ENCODE data around the gene MED20.

The MED20 gene

GRCh38 chr6:41909727-41910126 is 11.2 kb downstream of the MED20 start:
- Histone ChIP-seq H2BK5ac (ENCODE audit: low read length) (no peak overlapping the region), H3K4me1 (ENCODE audit: control insufficient read depth in 2 of 2, insufficient read depth in 1 of 2, low read depth in 1 of 2, low read length in 2 of 2) (no peaks in the 10 kb centered on the region), H3K36me3 (replicated peaks in 1 of 2; ENCODE audit: control insufficient read depth in 2 of 2, insufficient read depth in 2 of 2, low read length in 2 of 2) (peaks cover 19 to 84% of the 10 kb centered on the region in 2 donors), H2AK5ac (ENCODE audit: low read depth, low read length) (no peak overlapping the region), H2BK15ac (ENCODE audit: low read length) (no peak overlapping the region), H3K4ac (ENCODE audit: low read length) (no peak overlapping the region), H3K4me3 (ENCODE audit: low read length in 2 of 2) (no peak overlapping the region), H3K27me3 (ENCODE audit: control insufficient read depth in 3 of 3, insufficient read depth in 3 of 3, low read depth in 1 of 3, low read length in 3 of 3) (no peaks in the 10 kb centered on the region), H2BK120ac (ENCODE audit: low read depth, low read length) (no peak overlapping the region), H3K9me3 (replicated peaks in 1 of 2; ENCODE audit: control insufficient read depth in 2 of 2, insufficient read depth in 1 of 2, low read depth in 1 of 2, low read length in 2 of 2) (no peaks in the 10 kb centered on the region), H3K79me1 (ENCODE audit: low read depth, low read length) (no peaks in the 10 kb centered on the region), H2BK12ac (ENCODE audit: low read length) (no peak overlapping the region), H2AFZ (ENCODE audit: low read length) (no peak overlapping the region), H4K8ac (ENCODE audit: low read depth, low read length) (no peak overlapping the region), H3K27ac (replicated peaks; ENCODE audit: low read length) (no peak overlapping the region), H3K9ac (ENCODE audit: low read depth, low read length, poor library complexity) (no peak overlapping the region), H3K18ac (ENCODE audit: low read length) (no peak overlapping the region), H3K4me2 (ENCODE audit: insufficient read depth, low read length, poor library complexity, severe bottlenecking) (no peak overlapping the region), H3K23ac (ENCODE audit: low read depth, low read length, poor library complexity) (no peak overlapping the region), H4K91ac (ENCODE audit: low read depth, low read length, poor library complexity) (no peak overlapping the region), H3K14ac (ENCODE audit: low read length) (no peak overlapping the region)
- WGBS, 2 donors (ENCODE audit: extremely low coverage in 2 of 2, insufficient read length in 2 of 2, insufficient replicate concordance in 1 of 2) = no CpG with 5 or more reads among the region's 1 CpG
- no peak for DNase-seq (ENCODE audit: low spot score)

GRCh38 chr6:41901882-41902519 is 18.9 kb downstream of the MED20 start:
- no peak overlapping the region for H2BK12ac ChIP-seq (ENCODE audit: low read length)
- H2AFZ ChIP-seq (ENCODE audit: low read length) = no peak overlapping the region
- no peak overlapping the region for H2AK5ac ChIP-seq (ENCODE audit: low read depth, low read length)
- H2BK120ac ChIP-seq (ENCODE audit: low read depth, low read length) = no peak overlapping the region
- no peaks in the 10 kb centered on the region for H3K27me3 ChIP-seq (ENCODE audit: control insufficient read depth in 3 of 3, insufficient read depth in 3 of 3, low read depth in 1 of 3, low read length in 3 of 3)
- no peaks in the 10 kb centered on the region for H3K9me3 ChIP-seq (replicated peaks in 1 of 2; ENCODE audit: control insufficient read depth in 2 of 2, insufficient read depth in 1 of 2, low read depth in 1 of 2, low read length in 2 of 2)
- H3K14ac ChIP-seq (ENCODE audit: low read length) = no peak overlapping the region
- no peak overlapping the region for H4K91ac ChIP-seq (ENCODE audit: low read depth, low read length, poor library complexity)
- no peak overlapping the region for H3K27ac ChIP-seq (replicated peaks; ENCODE audit: low read length)
- H2BK5ac ChIP-seq (ENCODE audit: low read length) = no peak overlapping the region
- no peak overlapping the region for H4K8ac ChIP-seq (ENCODE audit: low read depth, low read length)
- no peak overlapping the region for H3K4ac ChIP-seq (ENCODE audit: low read length)
- no peak for DNase-seq (ENCODE audit: low spot score)
- no peak overlapping the region for H3K4me3 ChIP-seq (ENCODE audit: low read length in 2 of 2)
- no peaks in the 10 kb centered on the region for H3K4me1 ChIP-seq (ENCODE audit: control insufficient read depth in 2 of 2, insufficient read depth in 1 of 2, low read depth in 1 of 2, low read length in 2 of 2)
- H3K79me1 ChIP-seq (ENCODE audit: low read depth, low read length) = no peaks in the 10 kb centered on the region
- WGBS, 2 donors (ENCODE audit: extremely low coverage in 2 of 2, insufficient read length in 2 of 2, insufficient replicate concordance in 1 of 2) = no CpG with 5 or more reads among the region's 1 CpG
- no peak overlapping the region for H3K4me2 ChIP-seq (ENCODE audit: insufficient read depth, low read length, poor library complexity, severe bottlenecking)
- H3K23ac ChIP-seq (ENCODE audit: low read depth, low read length, poor library complexity) = no peak overlapping the region
- H3K9ac ChIP-seq (ENCODE audit: low read depth, low read length, poor library complexity) = no peak overlapping the region
- no peak overlapping the region for H3K18ac ChIP-seq (ENCODE audit: low read length)
- H3K36me3 ChIP-seq (replicated peaks in 1 of 2; ENCODE audit: control insufficient read depth in 2 of 2, insufficient read depth in 2 of 2, low read length in 2 of 2) = peaks cover 13 to 46% of the 10 kb centered on the region in 2 donors
- no peak overlapping the region for H2BK15ac ChIP-seq (ENCODE audit: low read length)

- Histone ChIP-seq H3K18ac (ENCODE audit: low read length) (no peak overlapping the region), H3K4me3 (ENCODE audit: low read length in 2 of 2) (no peak overlapping the region), H2AK5ac (ENCODE audit: low read depth, low read length) (no peak overlapping the region), H3K27ac (replicated peaks; ENCODE audit: low read length) (no peak overlapping the region), H4K8ac (ENCODE audit: low read depth, low read length) (no peak overlapping the region), H3K79me1 (ENCODE audit: low read depth, low read length) (no peaks in the 10 kb centered on the region), H3K23ac (ENCODE audit: low read depth, low read length, poor library complexity) (no peak overlapping the region), H2BK120ac (ENCODE audit: low read depth, low read length) (no peak overlapping the region), H2BK5ac (ENCODE audit: low read length) (no peak overlapping the region), H2BK15ac (ENCODE audit: low read length) (no peak overlapping the region), H3K4me2 (ENCODE audit: insufficient read depth, low read length, poor library complexity, severe bottlenecking) (no peak overlapping the region), H3K4ac (ENCODE audit: low read length) (no peak overlapping the region), H3K4me1 (ENCODE audit: control insufficient read depth in 2 of 2, insufficient read depth in 1 of 2, low read depth in 1 of 2, low read length in 2 of 2) (peaks cover 0 to 5% of the 10 kb centered on the region in 2 donors), H2BK12ac (ENCODE audit: low read length) (no peak overlapping the region), H3K36me3 (replicated peaks in 1 of 2; ENCODE audit: control insufficient read depth in 2 of 2, insufficient read depth in 2 of 2, low read length in 2 of 2) (peaks cover 5 to 35% of the 10 kb centered on the region in 2 donors), H3K14ac (ENCODE audit: low read length) (no peak overlapping the region), H3K9ac (ENCODE audit: low read depth, low read length, poor library complexity) (no peak overlapping the region), H3K9me3 (replicated peaks in 1 of 2; ENCODE audit: control insufficient read depth in 2 of 2, insufficient read depth in 1 of 2, low read depth in 1 of 2, low read length in 2 of 2) (no peaks in the 10 kb centered on the region), H2AFZ (ENCODE audit: low read length) (no peak overlapping the region), H4K91ac (ENCODE audit: low read depth, low read length, poor library complexity) (no peak overlapping the region), H3K27me3 (ENCODE audit: control insufficient read depth in 3 of 3, insufficient read depth in 3 of 3, low read depth in 1 of 3, low read length in 3 of 3) (no peaks in the 10 kb centered on the region)
- WGBS, 2 donors (ENCODE audit: extremely low coverage in 2 of 2, insufficient read length in 2 of 2, insufficient replicate concordance in 1 of 2) = no CpG with 5 or more reads among the region's 1 CpG
- DNase-seq (ENCODE audit: low spot score) = no peak
These were observed 20.1 kb downstream of the MED20 start for GRCh38 chr6:41900861-41901260.

DNA sequence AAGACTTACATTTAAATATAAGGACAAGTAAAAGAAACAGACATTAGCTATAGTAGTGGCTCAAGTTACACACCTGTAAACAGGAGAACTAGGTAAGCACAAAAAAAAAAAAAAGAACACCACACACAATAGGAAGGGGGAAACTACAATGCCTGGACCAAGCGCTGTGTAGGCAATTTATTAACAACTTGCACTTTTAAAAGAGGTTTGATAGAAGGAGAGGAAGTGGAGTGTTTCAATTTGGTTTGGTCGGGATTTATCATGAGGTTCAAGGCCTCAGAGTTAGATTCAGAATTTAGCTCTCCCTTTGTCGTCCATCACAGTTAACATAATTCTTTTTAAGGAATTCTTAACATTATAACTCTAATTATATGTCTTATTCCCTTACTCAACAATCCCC is 24.7 kb downstream of the MED20 start:
- Histone ChIP-seq H3K4me2 (ENCODE audit: insufficient read depth, low read length, poor library complexity, severe bottlenecking) (peak overlapping the region; percentile 49), H3K27me3 (ENCODE audit: control insufficient read depth in 3 of 3, insufficient read depth in 3 of 3, low read depth in 1 of 3, low read length in 3 of 3) (no peaks in the 10 kb centered on the region), H4K8ac (ENCODE audit: low read depth, low read length) (no peak overlapping the region), H3K4me1 (ENCODE audit: control insufficient read depth in 2 of 2, insufficient read depth in 1 of 2, low read depth in 1 of 2, low read length in 2 of 2) (peaks cover 0 to 11% of the 10 kb centered on the region in 2 donors), H3K79me1 (ENCODE audit: low read depth, low read length) (no peaks in the 10 kb centered on the region), H3K27ac (replicated peaks; ENCODE audit: low read length) (no peak overlapping the region), H2BK5ac (ENCODE audit: low read length) (no peak overlapping the region), H3K36me3 (replicated peaks in 1 of 2; ENCODE audit: control insufficient read depth in 2 of 2, insufficient read depth in 2 of 2, low read length in 2 of 2) (peaks cover 2 to 10% of the 10 kb centered on the region in 2 donors), H3K18ac (ENCODE audit: low read length) (no peak overlapping the region), H2AK5ac (ENCODE audit: low read depth, low read length) (no peak overlapping the region), H3K4ac (ENCODE audit: low read length) (no peak overlapping the region), H3K9me3 (replicated peaks in 1 of 2; ENCODE audit: control insufficient read depth in 2 of 2, insufficient read depth in 1 of 2, low read depth in 1 of 2, low read length in 2 of 2) (no peaks in the 10 kb centered on the region), H3K9ac (ENCODE audit: low read depth, low read length, poor library complexity) (no peak overlapping the region), H3K4me3 (ENCODE audit: low read length in 2 of 2) (peak overlapping the region in 1 of 2 donors; percentile 55), H2BK120ac (ENCODE audit: low read depth, low read length) (no peak overlapping the region), H4K91ac (ENCODE audit: low read depth, low read length, poor library complexity) (no peak overlapping the region), H2AFZ (ENCODE audit: low read length) (peak overlapping the region; percentile 83), H3K23ac (ENCODE audit: low read depth, low read length, poor library complexity) (no peak overlapping the region), H2BK12ac (ENCODE audit: low read length) (no peak overlapping the region), H3K14ac (ENCODE audit: low read length) (no peak overlapping the region), H2BK15ac (ENCODE audit: low read length) (no peak overlapping the region)
- DNase-seq (ENCODE audit: low spot score) = no peak
- WGBS, 2 donors (ENCODE audit: extremely low coverage in 2 of 2, insufficient read length in 2 of 2, insufficient replicate concordance in 1 of 2) = no CpG with 5 or more reads among the region's 3 CpGs

Data from neuronal stem cell (in vitro differentiated cells).